DMS153 treated with DMSO at 0.1 percent for 48 hours (cell line): ENCODE data around the gene AHNAK.
"Not testable (repeated sequence)": the region's sequence is repeated elsewhere in the genome, so short reads cannot be mapped to it uniquely, and the experiment has no call there.

Experiments
- DNase-seq: peaks from one replicate; lab custom pipeline; 2025; ENCODE audit not compliant: unreplicated experiment; lab: John Stamatoyannopoulos, UW

Gene AHNAK

GRCh38 chr11:62393735-62394134 is 152.9 kb downstream of the AHNAK start:
- no peak for DNase-seq

- no peak for DNase-seq
These were observed 153.5 kb downstream of the AHNAK start for GRCh38 chr11:62393061-62393611.

GRCh38 chr11:62392506-62392905 is 154.1 kb downstream of the AHNAK start:
- DNase-seq, result no peak

- DNase-seq, result no peak
These were observed 154.8 kb downstream of the AHNAK start for GRCh38 chr11:62391642-62392425.

- DNase-seq, result no peak
These were observed 155.9 kb downstream of the AHNAK start for GRCh38 chr11:62390722-62391121.

GRCh38 chr11:62390237-62390636 is 156.4 kb downstream of the AHNAK start:
- no peak for DNase-seq

GRCh38 chr11:62388999-62389398 is 157.6 kb downstream of the AHNAK start:
- DNase-seq, result no peak

GRCh38 chr11:62387381-62387780 is 159.2 kb downstream of the AHNAK start:
- no peak for DNase-seq

- DNase-seq, result not testable (repeated sequence)
These were observed 160.5 kb downstream of the AHNAK start for GRCh38 chr11:62386083-62386482.

GRCh38 chr11:62383822-62384221 is 162.8 kb downstream of the AHNAK start:
- no peak for DNase-seq
